ENCODE measurements around the gene GLIS2. TPM values are rescaled to one million over a fixed set of nuclear protein-coding genes. Genes with fewer than 3 reads are reported as not detected.

Gene GLIS2
- total RNA-seq, 1 experiment from 2014 or later, result 18.2 TPM

DNA sequence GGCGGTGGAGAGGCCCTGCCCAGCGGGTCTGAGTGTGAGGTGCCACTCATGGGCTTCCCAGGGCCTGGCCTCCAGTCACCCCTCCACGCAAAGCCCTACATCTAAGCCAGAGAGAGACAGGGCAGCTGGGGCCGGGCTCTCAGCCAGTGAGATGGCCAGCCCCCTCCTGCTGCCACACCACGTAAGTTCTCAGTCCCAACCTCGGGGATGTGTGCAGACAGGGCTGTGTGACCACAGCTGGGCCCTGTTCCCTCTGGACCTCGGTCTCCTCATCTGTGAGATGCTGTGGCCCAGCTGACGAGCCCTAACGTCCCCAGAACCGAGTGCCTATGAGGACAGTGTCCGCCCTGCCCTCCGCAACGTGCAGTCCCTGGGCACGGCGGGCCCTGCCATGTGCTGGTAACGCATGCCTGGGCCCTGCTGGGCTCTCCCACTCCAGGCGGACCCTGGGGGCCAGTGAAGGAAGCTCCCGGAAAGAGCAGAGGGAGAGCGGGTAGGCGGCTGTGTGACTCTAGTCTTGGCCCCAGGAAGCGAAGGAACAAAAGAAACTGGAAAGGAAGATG, 67.0 kb downstream of the GLIS2 start:
- H3K4me1 ChIP-seq (ENCODE audit: control insufficient read depth in 1 of 2, insufficient read depth in 2 of 2, low read length in 2 of 2), result peaks cover 0 to 10% of the 10 kb centered on the region in 2 experiments; a peak in 1 of 4 replicates
- CTCF ChIA-PET, result no interaction called here
- intact Hi-C loops (cut with micrococcal nuclease), result no loop called here
- no peak overlapping the region for H3K9ac ChIP-seq (ENCODE audit: low read length)
- no peak for ATAC-seq
- H3K9me2 ChIP-seq (ENCODE audit: insufficient read depth), result no peaks in the 10 kb centered on the region
- no TSS peak for BruUV-seq (replicated peaks)
- no peak for DNase-seq (ENCODE audit: low read depth, low spot score)
- H3K27ac ChIP-seq (ENCODE audit: low read depth, low read length), result no peak overlapping the region
- H3K4me2 ChIP-seq (ENCODE audit: low read length), result no peak overlapping the region
- RAD21 ChIA-PET (ENCODE audit: low non-redundant PET in 1 of 2, low total read pairs in 2 of 2, uncharacterized antibody in 2 of 2, unreplicated experiment in 2 of 2), result no interaction called here
- H4K20me1 ChIP-seq (ENCODE audit: insufficient read depth), result no peaks in the 10 kb centered on the region
- no peaks in the 10 kb centered on the region for H3K9me3 ChIP-seq (ENCODE audit: control insufficient read depth in 1 of 2, insufficient read depth in 1 of 2, low read depth in 1 of 2, low read length in 2 of 2)
- POLR2A ChIA-PET, result no interaction called here
- H3K36me3 ChIP-seq (ENCODE audit: control insufficient read depth in 1 of 2, insufficient read depth in 2 of 2, low read length in 2 of 2), result no peaks in the 10 kb centered on the region
- no peaks in the 10 kb centered on the region for H3K79me2 ChIP-seq (ENCODE audit: insufficient read depth, low read length)
- TF ChIP-seq, protein P1, sequence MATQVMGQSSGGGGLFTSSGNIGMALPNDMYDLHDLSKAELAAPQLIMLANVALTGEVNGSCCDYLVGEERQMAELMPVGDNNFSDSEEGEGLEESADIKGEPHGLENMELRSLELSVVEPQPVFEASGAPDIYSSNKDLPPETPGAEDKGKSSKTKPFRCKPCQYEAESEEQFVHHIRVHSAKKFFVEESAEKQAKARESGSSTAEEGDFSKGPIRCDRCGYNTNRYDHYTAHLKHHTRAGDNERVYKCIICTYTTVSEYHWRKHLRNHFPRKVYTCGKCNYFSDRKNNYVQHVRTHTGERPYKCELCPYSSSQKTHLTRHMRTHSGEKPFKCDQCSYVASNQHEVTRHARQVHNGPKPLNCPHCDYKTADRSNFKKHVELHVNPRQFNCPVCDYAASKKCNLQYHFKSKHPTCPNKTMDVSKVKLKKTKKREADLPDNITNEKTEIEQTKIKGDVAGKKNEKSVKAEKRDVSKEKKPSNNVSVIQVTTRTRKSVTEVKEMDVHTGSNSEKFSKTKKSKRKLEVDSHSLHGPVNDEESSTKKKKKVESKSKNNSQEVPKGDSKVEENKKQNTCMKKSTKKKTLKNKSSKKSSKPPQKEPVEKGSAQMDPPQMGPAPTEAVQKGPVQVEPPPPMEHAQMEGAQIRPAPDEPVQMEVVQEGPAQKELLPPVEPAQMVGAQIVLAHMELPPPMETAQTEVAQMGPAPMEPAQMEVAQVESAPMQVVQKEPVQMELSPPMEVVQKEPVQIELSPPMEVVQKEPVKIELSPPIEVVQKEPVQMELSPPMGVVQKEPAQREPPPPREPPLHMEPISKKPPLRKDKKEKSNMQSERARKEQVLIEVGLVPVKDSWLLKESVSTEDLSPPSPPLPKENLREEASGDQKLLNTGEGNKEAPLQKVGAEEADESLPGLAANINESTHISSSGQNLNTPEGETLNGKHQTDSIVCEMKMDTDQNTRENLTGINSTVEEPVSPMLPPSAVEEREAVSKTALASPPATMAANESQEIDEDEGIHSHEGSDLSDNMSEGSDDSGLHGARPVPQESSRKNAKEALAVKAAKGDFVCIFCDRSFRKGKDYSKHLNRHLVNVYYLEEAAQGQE (IDR thresholded peaks at IDR 0.05; ENCODE audit: low read depth), result no peak
- TF ChIP-seq, protein P2, sequence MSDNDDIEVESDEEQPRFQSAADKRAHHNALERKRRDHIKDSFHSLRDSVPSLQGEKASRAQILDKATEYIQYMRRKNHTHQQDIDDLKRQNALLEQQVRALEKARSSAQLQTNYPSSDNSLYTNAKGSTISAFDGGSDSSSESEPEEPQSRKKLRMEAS (IDR thresholded peaks at IDR 0.05), result no peak
- TF ChIP-seq CEBPB (IDR thresholded peaks at IDR 0.05; ENCODE audit: low read depth) (no peak), ELF1 (IDR thresholded peaks at IDR 0.05; ENCODE audit: borderline replicate concordance, low read depth) (no peak), FOSL1 (IDR thresholded peaks at IDR 0.05; ENCODE audit: low read depth) (no peak), YY1 (IDR thresholded peaks at IDR 0.05; ENCODE audit: extremely low read depth, insufficient replicate concordance, low read depth, low read length) (no peak), ZNF274 (IDR thresholded peaks at IDR 0.05; ENCODE audit: low read depth, low read length) (no peak), ZFX (IDR thresholded peaks at IDR 0.05) (no peak), POLR2AphosphoS5 (IDR thresholded peaks at IDR 0.05; ENCODE audit: low read depth, low read length) (no peak), TCF7L2 (IDR thresholded peaks at IDR 0.05; ENCODE audit: borderline replicate concordance, extremely low read depth, insufficient read depth, insufficient read length) (no peak), RAD21 (IDR thresholded peaks at IDR 0.05; ENCODE audit: low read depth) (no peak), JUND (IDR thresholded peaks at IDR 0.05) (no peak), SIN3A (IDR thresholded peaks at IDR 0.05; ENCODE audit: low read depth) (no peak), EZH2phosphoT487 (IDR thresholded peaks at IDR 0.05; ENCODE audit: borderline replicate concordance) (no peak)
- no peaks in the 10 kb centered on the region for H3K27me3 ChIP-seq (ENCODE audit: insufficient read depth, low read length)
- no peak overlapping the region for H2AFZ ChIP-seq (ENCODE audit: low read depth, low read length, poor library complexity, severe bottlenecking)
- H3K4me3 ChIP-seq (replicated peaks in 1 of 2; ENCODE audit: low read depth in 1 of 2, low read length in 2 of 2), result no peak overlapping the region
